ENCODE results near the gene TMED5. TPM values are rescaled to one million over a fixed set of nuclear protein-coding genes. Genes with fewer than 3 reads are reported as not detected.
"Not testable (repeated sequence)": the region's sequence is repeated elsewhere in the genome, so short reads cannot be mapped to it uniquely, and the experiment has no call there.

Gene TMED5
- total RNA-seq, 6 experiments from 2014 or later = 65.3 to 154 (median 88.9) TPM

DNA sequence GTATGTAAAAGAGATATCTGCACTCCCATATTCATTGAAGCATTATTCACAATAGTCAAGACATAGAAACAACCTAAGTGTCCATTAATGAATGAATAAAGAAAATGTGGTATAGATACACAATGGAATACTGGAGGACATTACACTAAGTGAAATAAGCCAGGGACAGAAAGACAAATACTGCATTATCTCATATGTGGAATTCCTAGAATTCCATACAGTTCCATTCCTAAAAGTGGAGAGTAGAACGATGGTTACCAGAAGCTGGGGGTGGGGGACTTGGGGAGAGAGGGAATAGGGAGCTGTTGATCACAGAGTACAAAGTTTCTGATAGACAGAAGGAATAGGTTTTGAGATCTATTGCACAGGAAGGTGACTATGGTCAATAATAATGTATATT is 7.4 kb downstream of the TMED5 start:
- intact Hi-C loops (cut with DNase I) = no loop called here
- H3K36me3 ChIP-seq = no peaks in the 10 kb centered on the region
- H3K9me3 ChIP-seq = no peaks in the 10 kb centered on the region
- TF ChIP-seq, protein P1, sequence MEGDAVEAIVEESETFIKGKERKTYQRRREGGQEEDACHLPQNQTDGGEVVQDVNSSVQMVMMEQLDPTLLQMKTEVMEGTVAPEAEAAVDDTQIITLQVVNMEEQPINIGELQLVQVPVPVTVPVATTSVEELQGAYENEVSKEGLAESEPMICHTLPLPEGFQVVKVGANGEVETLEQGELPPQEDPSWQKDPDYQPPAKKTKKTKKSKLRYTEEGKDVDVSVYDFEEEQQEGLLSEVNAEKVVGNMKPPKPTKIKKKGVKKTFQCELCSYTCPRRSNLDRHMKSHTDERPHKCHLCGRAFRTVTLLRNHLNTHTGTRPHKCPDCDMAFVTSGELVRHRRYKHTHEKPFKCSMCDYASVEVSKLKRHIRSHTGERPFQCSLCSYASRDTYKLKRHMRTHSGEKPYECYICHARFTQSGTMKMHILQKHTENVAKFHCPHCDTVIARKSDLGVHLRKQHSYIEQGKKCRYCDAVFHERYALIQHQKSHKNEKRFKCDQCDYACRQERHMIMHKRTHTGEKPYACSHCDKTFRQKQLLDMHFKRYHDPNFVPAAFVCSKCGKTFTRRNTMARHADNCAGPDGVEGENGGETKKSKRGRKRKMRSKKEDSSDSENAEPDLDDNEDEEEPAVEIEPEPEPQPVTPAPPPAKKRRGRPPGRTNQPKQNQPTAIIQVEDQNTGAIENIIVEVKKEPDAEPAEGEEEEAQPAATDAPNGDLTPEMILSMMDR (IDR thresholded peaks at IDR 0.05) = no peak
- no peak for TF ChIP-seq POLR2A (IDR thresholded peaks at IDR 0.05)
- no peak overlapping the region for H3K27ac ChIP-seq
- H3K4me1 ChIP-seq = peaks cover 0 to 18% (median 0%) of the 10 kb centered on the region in 4 donors
- no peaks in the 10 kb centered on the region for H3K27me3 ChIP-seq
- no peak for ATAC-seq
- H3K4me3 ChIP-seq = no peak overlapping the region
- WGBS (ENCODE audit: insufficient coverage, low coverage, low lambda C conversion rate, missing lambda C conversion rate) = 40% methylated on average over 1 of the region's 1 CpG
- no peak for DNase-seq

DNA sequence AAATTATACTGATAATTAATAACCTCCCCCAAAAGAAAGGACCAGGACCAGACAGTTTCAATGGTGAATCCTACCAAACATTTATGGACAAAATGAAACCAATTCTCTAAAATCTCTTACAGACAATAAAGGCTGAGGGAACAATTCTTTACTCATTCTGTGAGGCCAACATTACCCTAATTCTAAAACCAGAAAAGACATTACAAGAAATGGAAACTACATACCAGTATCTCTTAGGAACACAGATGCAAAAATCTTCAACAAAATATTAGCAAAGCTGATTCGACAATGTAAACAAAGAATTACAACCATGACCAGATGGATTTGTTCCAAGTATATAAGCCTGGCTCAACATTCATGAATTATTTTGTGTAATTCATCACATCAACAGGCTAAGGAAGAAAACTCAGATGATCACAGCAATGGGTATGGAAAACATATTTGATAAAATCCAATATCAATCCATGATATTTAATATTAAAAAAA is 8.6 kb downstream of the TMED5 start:
- H3K4me1 ChIP-seq = peaks cover 0 to 6% (median 0%) of the 10 kb centered on the region in 4 donors
- H3K27ac ChIP-seq = no peak overlapping the region
- DNase-seq = no peak
- no peak overlapping the region for H3K4me3 ChIP-seq
- intact Hi-C loops (cut with DNase I) = no loop called here
- TF ChIP-seq, protein P1 (IDR thresholded peaks at IDR 0.05) = no peak
- no peak for TF ChIP-seq POLR2A (IDR thresholded peaks at IDR 0.05)
- H3K9me3 ChIP-seq = no peaks in the 10 kb centered on the region
- 11% methylated on average over 1 of the region's 1 CpG for WGBS (ENCODE audit: insufficient coverage, low coverage, low lambda C conversion rate, missing lambda C conversion rate)
- no peaks in the 10 kb centered on the region for H3K27me3 ChIP-seq
- H3K36me3 ChIP-seq = no peaks in the 10 kb centered on the region
- no peak for ATAC-seq

- ATAC-seq; H3K27ac ChIP-seq; H3K4me3 ChIP-seq; H3K9me3 ChIP-seq; intact Hi-C loops (cut with DNase I); H3K4me1 ChIP-seq; H3K36me3 ChIP-seq; DNase-seq; H3K27me3 ChIP-seq: not testable (repeated sequence)
- no CpG with 5 or more reads among the region's 36 CpGs for WGBS (ENCODE audit: insufficient coverage, low coverage, low lambda C conversion rate, missing lambda C conversion rate)
These were observed 10.0 kb downstream of the TMED5 start for GRCh38 chr1:93170141-93170678.

DNA sequence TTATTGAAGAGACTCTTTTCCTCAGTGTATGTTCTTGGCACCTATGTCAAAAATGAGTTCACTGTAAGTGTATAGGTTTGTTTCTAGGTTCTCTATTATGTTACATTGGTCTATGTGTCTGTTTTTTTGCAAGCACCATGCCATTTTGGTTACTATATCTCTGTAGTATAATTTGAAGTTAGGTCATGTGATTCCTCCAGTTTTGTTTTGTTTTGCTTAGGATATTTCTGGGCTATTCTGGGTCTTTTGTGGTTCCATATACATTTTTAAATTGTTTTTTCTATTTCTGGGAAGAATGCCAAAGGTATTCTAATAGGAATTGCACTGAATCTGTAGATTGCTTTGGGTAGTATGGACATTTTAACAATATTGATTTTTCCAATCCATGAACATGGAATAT is 13.2 kb downstream of the TMED5 start:
- no peak for ATAC-seq
- H3K4me1 ChIP-seq = peaks cover 0 to 6% (median 0%) of the 10 kb centered on the region in 4 donors
- intact Hi-C loops (cut with DNase I) = no loop called here
- no peak overlapping the region for H3K4me3 ChIP-seq
- no peaks in the 10 kb centered on the region for H3K27me3 ChIP-seq
- no peak for TF ChIP-seq POLR2A (IDR thresholded peaks at IDR 0.05)
- TF ChIP-seq, protein P1 (IDR thresholded peaks at IDR 0.05) = no peak
- H3K27ac ChIP-seq = no peak overlapping the region
- H3K36me3 ChIP-seq = no peaks in the 10 kb centered on the region
- no peak for DNase-seq
- no peaks in the 10 kb centered on the region for H3K9me3 ChIP-seq

DNA sequence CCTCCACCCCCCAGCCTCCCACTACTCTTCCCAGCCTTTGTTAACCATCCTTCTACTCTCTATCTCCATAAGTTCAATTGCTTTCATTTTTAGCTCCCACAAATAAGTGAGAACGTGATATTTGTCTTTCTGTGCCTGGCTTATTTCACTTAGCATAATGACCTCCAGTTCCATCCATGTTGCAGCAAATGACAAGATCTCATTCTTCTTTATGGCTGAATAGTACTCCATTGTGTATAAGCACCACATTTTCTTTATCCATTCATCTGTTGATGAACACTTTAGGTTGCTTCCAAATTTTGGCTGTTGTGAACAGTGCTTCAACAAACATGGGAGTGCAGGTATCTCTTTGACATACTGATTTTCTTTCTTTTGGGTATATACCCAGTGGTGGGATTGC is 14.3 kb downstream of the TMED5 start:
- ATAC-seq; H3K27me3 ChIP-seq; H3K4me1 ChIP-seq; H3K9me3 ChIP-seq; H3K4me3 ChIP-seq; H3K36me3 ChIP-seq; H3K27ac ChIP-seq; DNase-seq; intact Hi-C loops (cut with DNase I): not testable (repeated sequence)
- 100% methylated on average over 1 of the region's 1 CpG for WGBS (ENCODE audit: insufficient coverage, low coverage, low lambda C conversion rate, missing lambda C conversion rate)

DNA sequence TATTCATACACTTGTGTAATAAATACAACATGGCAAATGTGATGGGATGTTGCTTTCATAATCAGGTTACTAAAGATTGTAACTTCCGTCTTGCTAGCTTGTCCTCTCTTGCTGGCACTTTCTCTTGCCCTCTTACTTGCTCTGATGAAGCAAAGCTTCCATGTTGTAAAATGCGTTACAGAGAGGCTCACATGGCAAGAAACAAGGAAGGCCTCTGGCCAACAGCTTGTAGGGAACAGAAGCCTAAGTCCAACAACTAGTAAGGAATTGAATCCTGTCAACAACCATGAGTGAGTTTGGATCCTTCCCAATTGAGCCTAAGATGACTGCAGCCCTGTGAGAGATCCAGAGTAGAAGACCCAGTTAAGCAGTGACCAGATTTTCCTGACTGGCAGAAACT is 15.4 kb downstream of the TMED5 start:
- WGBS (ENCODE audit: insufficient coverage, low coverage, low lambda C conversion rate, missing lambda C conversion rate) = 79% methylated on average over 2 of the region's 2 CpGs
- Histone ChIP-seq H3K4me1 (peaks cover 0 to 6% (median 0%) of the 10 kb centered on the region in 4 donors), H3K27me3 (no peaks in the 10 kb centered on the region), H3K36me3 (peaks cover 0 to under 1% (median 0%) of the 10 kb centered on the region in 4 donors), H3K27ac (no peak overlapping the region), H3K9me3 (no peaks in the 10 kb centered on the region), H3K4me3 (no peak overlapping the region)
- TF ChIP-seq, protein P1 (IDR thresholded peaks at IDR 0.05) = no peak
- no peak for TF ChIP-seq POLR2A (IDR thresholded peaks at IDR 0.05)
- DNase-seq (no peak), ATAC-seq (no peak)
- intact Hi-C loops (cut with DNase I) = no loop called here

- H3K4me1 ChIP-seq; intact Hi-C loops (cut with DNase I): not testable (repeated sequence)
These were observed 16.9 kb downstream of the TMED5 start for GRCh38 chr1:93163314-93163713.

More at GRCh38 chr1:93163314-93163713, 16.9 kb downstream of the TMED5 start:
- DNase-seq, H3K27ac ChIP-seq, H3K4me3 ChIP-seq, ATAC-seq, H3K27me3 ChIP-seq, H3K9me3 ChIP-seq: not testable (repeated sequence)
- 95% methylated on average over 8 of the region's 8 CpGs for WGBS (ENCODE audit: insufficient coverage, low coverage, low lambda C conversion rate, missing lambda C conversion rate)
- H3K36me3 ChIP-seq = peaks cover 3 to 15% (median 7%) of the 10 kb centered on the region in 4 donors

Measured in right lobe of liver (tissue), 6 donors.